SU-DHL-6 (cell line): ENCODE measurements around the gene RTL3.

Experiments
- H2AFZ ChIP-seq: fragments of 200-600 bp; sonication (generic); 2 replicates; pipeline ENCODE4 v1.6.1; 2014; ENCODE audit warnings: low read depth, mild to moderate bottlenecking, moderate library complexity, mixed read lengths, antibody characterized with exemption, low read length; ENCODE audit not compliant: severe bottlenecking
- H3F3A ChIP-seq: fragments of 200-600 bp; shearing (Covaris generic); 2 replicates; pipeline ENCODE4 v1.6.0; 2016; ENCODE audit warnings: antibody characterized with exemption, mild to moderate bottlenecking; ENCODE audit not compliant: insufficient read depth
- H3K27ac ChIP-seq: fragments of 200-600 bp; sonication (generic); 2 replicates; pipeline ENCODE4 v1.5.1; 2016; ENCODE audit warnings: low read depth, mild to moderate bottlenecking, low read length, moderate library complexity, mixed read lengths
- H3K27me3 ChIP-seq: fragments of 200-600 bp; sonication (generic), shearing (Covaris generic); 2 replicates; pipeline ENCODE4 v1.6.0; 2014; ENCODE audit warnings: mild to moderate bottlenecking, low read length
- H3K36me3 ChIP-seq: fragments of 200-600 bp; sonication (generic); 2 replicates; pipeline ENCODE4 v1.6.1; 2014; ENCODE audit warnings: mild to moderate bottlenecking, low read length, mixed read lengths
- H3K4me2 ChIP-seq: fragments of 300-600, 200-600 bp; shearing (Covaris generic), sonication (generic); 2 replicates; pipeline ENCODE4 v1.6.0; 2014; ENCODE audit warnings: low read length, low read depth, mild to moderate bottlenecking; ENCODE audit not compliant: poor library complexity, severe bottlenecking
- H3K4me3 ChIP-seq: fragments of 200-600 bp; sonication (generic); 2 replicates; pipeline ENCODE4 v1.5.1; 2014; ENCODE audit warnings: antibody characterized with exemption, low read length, mild to moderate bottlenecking, mixed read lengths; ENCODE audit not compliant: insufficient read depth, poor library complexity, severe bottlenecking
- H3K79me2 ChIP-seq: fragments of 200-600 bp; sonication (generic); 2 replicates; pipeline ENCODE4 v1.6.1; 2014; ENCODE audit warnings: mild to moderate bottlenecking, low read length, moderate library complexity; ENCODE audit not compliant: insufficient read depth
- H3K9ac ChIP-seq: fragments of 200-600 bp; sonication (generic); 2 replicates; pipeline ENCODE4 v1.7.0; 2014; ENCODE audit warnings: mild to moderate bottlenecking, low read length
- H3K9me2 ChIP-seq: fragments of 200-600 bp; sonication (generic); replicated peaks from 2 replicates; pipeline ENCODE4 v1.6.1; 2014; ENCODE audit warnings: low read length; ENCODE audit not compliant: insufficient read depth
- H3K9me3 ChIP-seq: fragments of 200-600 bp; sonication (generic); 2 replicates; pipeline ENCODE4 v1.6.1; 2014; ENCODE audit warnings: low read length, mixed read lengths; ENCODE audit not compliant: insufficient read depth
- H4K20me1 ChIP-seq: fragments of 200-600 bp; sonication (generic); 2 replicates; pipeline ENCODE4 v1.6.1; 2014; ENCODE audit warnings: low read depth, mild to moderate bottlenecking, antibody characterized with exemption, low read length, moderate library complexity, mixed read lengths
- CTCF ChIP-seq: fragments of 200-600 bp; sonication (generic); IDR thresholded peaks from one replicate; pipeline ENCODE4 v1.5.1; 2017; ENCODE audit warnings: antibody characterized with exemption, mild to moderate bottlenecking, low read length, moderate library complexity; ENCODE audit not compliant: insufficient read depth, poor library complexity, severe bottlenecking
- EZH2phosphoT487 ChIP-seq: fragments of 200-600 bp; sonication (generic), shearing (Covaris generic); conservative IDR thresholded peaks from 2 replicates; pipeline ENCODE4 v1.6.1; 2018; ENCODE audit warnings: mild to moderate bottlenecking, antibody characterized with exemption, low read length, moderate library complexity, mixed read lengths

RTL3 gene

DNA sequence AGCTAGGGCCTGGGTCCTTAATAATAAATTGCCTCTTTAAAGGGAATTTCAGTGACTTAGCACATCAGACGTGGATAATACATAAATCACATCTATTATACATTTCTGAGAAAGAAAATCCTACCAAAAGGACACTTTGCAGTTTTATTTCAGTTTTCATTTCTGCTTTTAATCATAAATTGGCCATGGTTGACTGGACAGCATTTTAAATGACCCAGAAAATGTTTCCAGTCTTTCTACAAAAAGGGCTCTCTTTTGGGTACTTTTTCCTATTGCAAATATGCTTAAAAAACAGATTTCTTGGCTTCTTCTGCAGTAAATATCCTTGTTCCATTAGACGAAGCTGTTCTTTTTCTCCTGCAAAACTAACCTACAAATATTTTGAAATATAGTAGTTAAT, 46.9 kb upstream of the RTL3 start:
- H2AFZ ChIP-seq = no peak overlapping the region
- no peaks in the 10 kb centered on the region for H3K79me2 ChIP-seq
- no peak overlapping the region for H3K27ac ChIP-seq
- no peaks in the 10 kb centered on the region for H3K9me3 ChIP-seq
- no peaks in the 10 kb centered on the region for H4K20me1 ChIP-seq
- H3K4me2 ChIP-seq = no peak overlapping the region
- no peak for TF ChIP-seq CTCF
- no peak for TF ChIP-seq EZH2phosphoT487
- no peaks in the 10 kb centered on the region for H3K27me3 ChIP-seq
- H3K9me2 ChIP-seq = no peaks in the 10 kb centered on the region
- no peak overlapping the region for H3K4me3 ChIP-seq
- no peaks in the 10 kb centered on the region for H3K36me3 ChIP-seq
- no peak overlapping the region for H3K9ac ChIP-seq
- no peaks in the 10 kb centered on the region for H3F3A ChIP-seq

GRCh38 chrX:78693536-78693935, 34.4 kb upstream of the RTL3 start:
- no peaks in the 10 kb centered on the region for H3F3A ChIP-seq
- no peaks in the 10 kb centered on the region for H3K27me3 ChIP-seq
- no peak overlapping the region for H3K9ac ChIP-seq
- H3K4me2 ChIP-seq = no peak overlapping the region
- no peaks in the 10 kb centered on the region for H3K79me2 ChIP-seq
- no peaks in the 10 kb centered on the region for H3K36me3 ChIP-seq
- no peak overlapping the region for H3K4me3 ChIP-seq
- no peaks in the 10 kb centered on the region for H4K20me1 ChIP-seq
- no peak overlapping the region for H3K27ac ChIP-seq
- TF ChIP-seq CTCF (no peak), EZH2phosphoT487 (no peak)
- H3K9me3 ChIP-seq = no peaks in the 10 kb centered on the region
- H2AFZ ChIP-seq = no peak overlapping the region
- no peaks in the 10 kb centered on the region for H3K9me2 ChIP-seq

GRCh38 chrX:78693012-78693411, 33.9 kb upstream of the RTL3 start:
- no peak overlapping the region for H3K4me2 ChIP-seq
- no peaks in the 10 kb centered on the region for H3F3A ChIP-seq
- H3K9me3 ChIP-seq = no peaks in the 10 kb centered on the region
- TF ChIP-seq CTCF = no peak
- no peak for TF ChIP-seq EZH2phosphoT487
- no peak overlapping the region for H3K4me3 ChIP-seq
- no peak overlapping the region for H3K9ac ChIP-seq
- H3K9me2 ChIP-seq = no peaks in the 10 kb centered on the region
- no peaks in the 10 kb centered on the region for H3K36me3 ChIP-seq
- no peak overlapping the region for H2AFZ ChIP-seq
- H3K27me3 ChIP-seq = no peaks in the 10 kb centered on the region
- no peak overlapping the region for H3K27ac ChIP-seq
- H3K79me2 ChIP-seq = no peaks in the 10 kb centered on the region
- H4K20me1 ChIP-seq = no peaks in the 10 kb centered on the region

DNA sequence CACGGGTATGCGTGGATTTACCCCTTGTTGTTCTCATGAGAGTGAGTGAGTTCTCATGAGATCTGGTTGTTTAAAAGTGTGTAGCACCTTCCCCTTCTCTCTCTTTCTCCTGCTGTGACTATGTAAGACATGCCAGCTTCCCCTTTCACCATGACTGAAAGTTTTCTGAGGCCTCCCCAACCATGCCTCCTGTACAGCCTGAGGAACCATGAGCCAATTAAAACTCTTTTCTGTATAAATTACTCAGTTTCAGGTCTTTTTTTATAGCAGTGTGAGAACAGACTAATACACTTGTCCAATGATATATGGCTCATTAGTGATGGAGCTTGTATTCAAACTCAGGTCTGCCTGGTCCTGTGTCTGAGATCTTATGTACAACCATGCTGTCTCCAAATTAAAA, 28.5 kb upstream of the RTL3 start:
- no peak overlapping the region for H3K4me2 ChIP-seq
- TF ChIP-seq EZH2phosphoT487 = no peak
- no peak for TF ChIP-seq CTCF
- H4K20me1 ChIP-seq = no peaks in the 10 kb centered on the region
- no peak overlapping the region for H3K9ac ChIP-seq
- H2AFZ ChIP-seq = no peak overlapping the region
- H3K36me3 ChIP-seq = no peaks in the 10 kb centered on the region
- no peaks in the 10 kb centered on the region for H3K9me3 ChIP-seq
- no peak overlapping the region for H3K4me3 ChIP-seq
- H3K9me2 ChIP-seq = no peaks in the 10 kb centered on the region
- no peaks in the 10 kb centered on the region for H3K79me2 ChIP-seq
- no peaks in the 10 kb centered on the region for H3K27me3 ChIP-seq
- H3F3A ChIP-seq = no peaks in the 10 kb centered on the region
- H3K27ac ChIP-seq = no peak overlapping the region
